CD4-positive, alpha-beta T cell treated with Interleukin-10 for 1 hour (primary cell): ENCODE measurements around the gene TRMT2A.

ENCODE experiments used
- DNase-seq: peaks from one replicate; pipeline ENCODE4 v3.0.0-alpha.2; 2020

Gene TRMT2A

GRCh38 chr22:20062043-20062765, 54.8 kb downstream of the TRMT2A start:
- no peak for DNase-seq
